ENCODE data around the gene ZDHHC3.

Gene ZDHHC3, protein sequence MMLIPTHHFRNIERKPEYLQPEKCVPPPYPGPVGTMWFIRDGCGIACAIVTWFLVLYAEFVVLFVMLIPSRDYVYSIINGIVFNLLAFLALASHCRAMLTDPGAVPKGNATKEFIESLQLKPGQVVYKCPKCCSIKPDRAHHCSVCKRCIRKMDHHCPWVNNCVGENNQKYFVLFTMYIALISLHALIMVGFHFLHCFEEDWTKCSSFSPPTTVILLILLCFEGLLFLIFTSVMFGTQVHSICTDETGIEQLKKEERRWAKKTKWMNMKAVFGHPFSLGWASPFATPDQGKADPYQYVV

DNA sequence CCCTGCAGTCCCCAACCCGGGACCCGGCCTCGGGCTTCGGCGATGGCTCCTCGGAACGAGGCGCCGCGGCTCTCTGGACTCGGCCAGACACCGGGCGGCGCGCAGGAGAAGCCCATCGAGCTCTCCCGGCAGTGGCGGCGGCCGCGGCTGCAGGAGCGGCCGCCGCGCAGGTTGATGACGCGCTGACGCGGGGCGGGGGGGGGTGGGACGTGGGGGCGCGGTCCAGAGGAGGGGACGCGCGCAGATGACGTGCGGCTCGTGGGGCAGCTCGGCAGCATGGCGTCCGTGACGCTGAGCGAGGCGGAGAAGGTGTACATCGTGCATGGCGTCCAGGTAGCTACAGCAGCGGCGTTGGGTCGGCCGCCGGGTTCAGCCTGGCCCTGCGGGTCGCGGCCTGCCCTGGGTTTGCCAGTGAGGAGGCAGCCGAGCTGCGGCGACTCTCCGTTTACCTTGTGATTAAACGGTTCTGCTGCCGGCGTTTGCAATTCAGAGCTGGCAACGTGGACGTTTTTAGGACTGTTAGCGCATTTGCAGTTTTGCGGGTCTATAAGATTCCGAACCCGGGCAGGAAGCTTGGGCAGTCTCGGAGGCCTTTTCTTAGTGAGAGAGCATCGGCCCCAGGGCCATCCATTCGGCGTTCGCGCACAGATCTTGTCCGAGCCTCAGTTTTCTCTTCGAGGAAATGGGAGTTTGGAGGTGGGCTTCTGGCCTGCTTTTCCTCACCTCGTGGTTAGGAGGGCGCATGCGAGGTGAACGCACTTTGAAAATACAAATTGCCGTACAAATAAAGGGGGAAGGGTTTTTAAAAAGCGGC, at the start of gene ZDHHC3, which contains the start of gene EXOSC7:
Gene ZDHHC3 (minus strand): TSS at position 173 of the 814 bp plus-strand sequence. CDS start 16,738 bp downstream, outside the sequence.
Gene EXOSC7 (plus strand): TSS at position 243 of the 814 bp plus-strand sequence. CDS start 34 bp downstream, at position 277.
- in situ Hi-C loops (cut with HindIII; ENCODE audit: low pct_unique_long_range_greater_than_20kb, low sequenced_read_pairs), result no loop called here
- TF ChIP-seq JUND (IDR thresholded peaks at IDR 0.05; ENCODE audit: low read depth), result no peak
- peak; percentile 88 to 91 for DNase-seq (ENCODE audit: low read depth in 1 of 2, low spot score in 1 of 2)

DNA sequence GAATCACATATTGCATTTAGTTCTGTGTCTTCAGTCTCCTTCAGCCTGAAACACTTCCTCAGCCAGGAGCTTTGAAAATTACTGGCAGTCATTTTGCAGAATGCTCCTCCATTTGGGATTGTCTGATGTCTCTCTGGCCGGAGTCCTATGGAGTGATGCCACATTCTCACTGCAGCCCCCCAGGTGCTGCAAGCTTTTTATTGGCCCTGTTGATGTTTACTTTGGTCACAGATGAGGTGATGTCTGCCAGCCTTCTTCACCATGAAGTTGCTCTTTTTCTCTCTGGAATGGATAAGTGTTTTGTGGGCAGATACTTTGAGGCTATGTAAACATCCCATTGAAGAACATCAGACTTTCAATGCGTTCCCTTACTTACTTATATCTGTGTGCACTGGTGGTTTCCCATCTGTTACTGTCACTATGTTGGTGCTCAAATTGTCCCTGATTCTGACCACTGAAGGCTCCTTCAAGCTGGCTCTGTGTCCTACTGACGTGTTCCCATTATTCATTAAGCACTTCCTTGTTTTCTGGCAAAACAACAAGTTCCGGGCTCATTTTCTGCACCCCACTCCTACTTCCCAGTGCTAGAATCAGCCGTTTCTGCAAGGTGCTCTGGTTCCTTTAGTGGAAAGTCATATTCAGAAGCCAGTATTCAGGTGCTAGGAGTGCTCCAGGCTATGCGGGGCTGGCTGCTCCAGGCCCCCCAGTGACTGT, 48.7 kb upstream of the ZDHHC3 start:
- no peak for DNase-seq (ENCODE audit: low read depth in 1 of 2, low spot score in 1 of 2)
- in situ Hi-C loops (cut with HindIII; ENCODE audit: low pct_unique_long_range_greater_than_20kb, low sequenced_read_pairs), result no loop called here
- TF ChIP-seq JUND (IDR thresholded peaks at IDR 0.05; ENCODE audit: low read depth), result no peak

DNA sequence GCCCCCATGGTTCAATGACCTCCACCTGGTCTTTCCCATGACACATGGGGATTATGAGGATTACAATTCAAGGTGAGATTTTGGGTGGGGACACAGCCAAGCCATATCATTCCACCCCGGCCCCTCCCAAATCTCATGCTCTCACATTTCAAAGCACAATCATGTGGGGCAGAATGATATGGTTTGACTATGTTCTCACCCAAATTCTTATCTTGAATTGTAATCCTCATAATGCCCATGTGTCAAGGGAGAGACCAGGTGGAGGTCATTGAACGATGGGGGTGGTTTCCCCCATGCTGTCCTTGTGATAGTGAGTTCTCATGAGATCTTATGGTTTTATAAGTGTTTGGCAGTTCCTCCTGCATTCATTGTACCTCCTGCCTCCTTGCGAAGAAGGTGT, 47.7 kb upstream of the ZDHHC3 start:
- no peak for TF ChIP-seq JUND (IDR thresholded peaks at IDR 0.05; ENCODE audit: low read depth)
- no peak for DNase-seq (ENCODE audit: low read depth in 1 of 2, low spot score in 1 of 2)
- in situ Hi-C loops (cut with HindIII; ENCODE audit: low pct_unique_long_range_greater_than_20kb, low sequenced_read_pairs), result no loop called here

DNA sequence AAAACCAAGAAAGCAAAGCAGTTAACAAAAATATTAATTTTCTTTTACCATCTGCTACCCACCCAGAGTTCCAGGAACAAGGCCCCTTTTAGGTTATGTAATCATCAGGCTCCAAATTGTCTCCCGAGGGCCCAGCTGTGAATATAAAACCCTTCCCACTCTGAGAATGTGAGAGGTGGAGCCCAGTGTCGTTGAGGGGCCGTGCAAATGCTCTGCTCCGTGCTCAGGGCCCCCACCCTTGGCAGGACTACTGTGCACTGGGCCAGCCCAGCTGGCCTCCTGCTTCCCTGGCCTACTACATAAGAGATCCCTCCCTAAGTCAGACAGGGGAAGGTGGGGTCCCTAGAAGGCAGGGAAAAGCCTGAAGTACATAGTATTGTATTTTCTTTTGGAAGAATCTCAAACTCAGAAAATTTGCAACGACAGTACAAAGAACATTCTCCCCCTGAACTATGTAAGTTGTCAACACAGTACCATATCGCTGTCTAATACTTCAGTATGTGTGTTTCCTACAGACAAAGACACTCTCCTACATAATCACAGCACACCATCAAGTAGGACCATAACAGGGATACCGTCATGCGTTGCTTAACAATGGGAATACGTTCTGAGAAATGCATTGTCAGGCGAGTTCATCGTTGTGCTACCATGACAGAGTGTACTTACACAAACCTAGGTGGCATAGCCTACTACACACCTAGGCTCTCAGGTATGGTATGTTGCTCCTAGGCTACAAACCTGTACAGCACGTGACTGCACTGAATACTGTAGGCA, 45.7 kb upstream of the ZDHHC3 start:
- DNase-seq (ENCODE audit: low read depth in 1 of 2, low spot score in 1 of 2), result no peak
- no peak for TF ChIP-seq JUND (IDR thresholded peaks at IDR 0.05; ENCODE audit: low read depth)
- in situ Hi-C loops (cut with HindIII; ENCODE audit: low pct_unique_long_range_greater_than_20kb, low sequenced_read_pairs), result no loop called here

DNA sequence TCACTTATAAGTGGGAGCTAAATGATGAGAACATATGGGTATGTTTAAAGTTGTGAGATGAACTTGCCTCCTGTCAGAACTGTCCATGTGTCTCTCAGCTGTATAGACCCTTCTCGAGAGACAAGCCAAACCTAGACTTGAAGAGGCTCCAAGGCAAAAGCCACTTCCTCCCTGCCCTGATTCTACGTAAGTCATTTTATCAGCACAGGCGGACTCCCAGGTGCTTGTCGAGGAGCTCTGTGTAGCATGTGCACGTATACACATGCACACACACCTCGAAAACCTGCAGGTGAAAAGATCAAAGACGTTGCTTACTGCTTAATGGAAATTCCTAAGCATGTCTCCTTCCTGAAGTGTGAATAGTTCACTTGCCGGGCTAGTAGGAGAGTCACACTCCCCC, 44.6 kb upstream of the ZDHHC3 start:
- in situ Hi-C loops (cut with HindIII; ENCODE audit: low pct_unique_long_range_greater_than_20kb, low sequenced_read_pairs), result no loop called here
- no peak for DNase-seq (ENCODE audit: low read depth in 1 of 2, low spot score in 1 of 2)
- no peak for TF ChIP-seq JUND (IDR thresholded peaks at IDR 0.05; ENCODE audit: low read depth)

DNA sequence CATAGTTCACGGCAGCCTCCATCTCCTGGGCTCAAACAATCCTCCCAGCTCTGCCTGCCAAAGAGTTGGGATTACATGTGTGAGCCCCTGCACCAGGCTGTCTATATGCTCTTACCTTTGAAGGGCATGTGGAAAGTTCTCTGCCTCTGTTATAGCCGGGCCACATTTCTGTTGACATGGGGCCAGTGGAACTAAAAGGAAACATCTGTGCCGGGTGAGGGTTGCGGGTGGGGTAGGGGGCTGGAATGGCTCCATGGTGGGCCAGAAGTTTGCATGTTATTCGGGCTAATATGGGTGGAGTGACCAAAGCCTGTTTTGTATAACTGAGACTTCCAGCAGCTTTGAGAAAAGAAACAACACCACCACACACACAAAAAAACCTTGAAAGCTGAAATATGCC, 41.8 kb upstream of the ZDHHC3 start:
- no peak for TF ChIP-seq JUND (IDR thresholded peaks at IDR 0.05; ENCODE audit: low read depth)
- in situ Hi-C loops (cut with HindIII; ENCODE audit: low pct_unique_long_range_greater_than_20kb, low sequenced_read_pairs), result no loop called here
- no peak for DNase-seq (ENCODE audit: low read depth in 1 of 2, low spot score in 1 of 2)

DNA sequence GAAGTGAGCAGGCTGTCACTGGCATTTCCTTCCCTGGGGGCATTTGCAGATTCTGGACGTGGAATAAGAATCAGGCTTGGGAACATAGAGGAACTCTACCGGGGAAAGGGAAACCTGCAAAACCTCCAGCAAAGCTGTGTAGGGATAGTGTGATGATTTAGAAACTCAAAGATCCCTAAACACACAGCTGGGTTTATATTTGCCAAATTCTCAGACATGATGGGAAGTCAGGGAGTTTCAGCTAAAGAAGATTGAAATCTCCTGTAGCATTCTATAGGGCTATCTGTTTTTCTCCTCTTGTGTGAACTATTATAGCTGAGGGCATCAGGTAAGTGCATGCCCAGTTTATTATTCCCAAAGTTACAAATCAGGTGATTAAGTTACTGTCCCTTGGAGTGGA, 40.9 kb upstream of the ZDHHC3 start:
- no peak for DNase-seq (ENCODE audit: low read depth in 1 of 2, low spot score in 1 of 2)
- in situ Hi-C loops (cut with HindIII; ENCODE audit: low pct_unique_long_range_greater_than_20kb, low sequenced_read_pairs), result no loop called here
- no peak for TF ChIP-seq JUND (IDR thresholded peaks at IDR 0.05; ENCODE audit: low read depth)

DNA sequence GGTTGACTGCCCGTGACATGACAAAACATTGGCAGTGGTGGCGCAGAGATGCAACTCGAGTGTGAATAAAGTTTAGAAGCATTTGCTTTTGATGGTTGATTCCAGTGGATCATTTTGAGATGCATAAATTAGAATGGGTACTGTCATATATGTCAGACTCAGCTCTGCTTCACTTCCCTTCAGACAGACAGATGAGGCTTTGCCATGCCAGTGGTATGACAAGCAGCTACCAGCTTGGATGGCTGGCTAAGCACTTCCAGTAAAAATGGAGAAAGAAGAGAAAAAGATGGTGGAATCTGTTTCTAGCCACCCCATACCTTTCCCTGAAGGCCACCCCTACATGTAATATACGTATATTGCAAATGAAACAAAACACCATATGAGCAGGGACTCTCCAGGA, 36.6 kb upstream of the ZDHHC3 start:
- no peak for DNase-seq (ENCODE audit: low read depth in 1 of 2, low spot score in 1 of 2)
- in situ Hi-C loops (cut with HindIII; ENCODE audit: low pct_unique_long_range_greater_than_20kb, low sequenced_read_pairs), result no loop called here
- no peak for TF ChIP-seq JUND (IDR thresholded peaks at IDR 0.05; ENCODE audit: low read depth)

DNA sequence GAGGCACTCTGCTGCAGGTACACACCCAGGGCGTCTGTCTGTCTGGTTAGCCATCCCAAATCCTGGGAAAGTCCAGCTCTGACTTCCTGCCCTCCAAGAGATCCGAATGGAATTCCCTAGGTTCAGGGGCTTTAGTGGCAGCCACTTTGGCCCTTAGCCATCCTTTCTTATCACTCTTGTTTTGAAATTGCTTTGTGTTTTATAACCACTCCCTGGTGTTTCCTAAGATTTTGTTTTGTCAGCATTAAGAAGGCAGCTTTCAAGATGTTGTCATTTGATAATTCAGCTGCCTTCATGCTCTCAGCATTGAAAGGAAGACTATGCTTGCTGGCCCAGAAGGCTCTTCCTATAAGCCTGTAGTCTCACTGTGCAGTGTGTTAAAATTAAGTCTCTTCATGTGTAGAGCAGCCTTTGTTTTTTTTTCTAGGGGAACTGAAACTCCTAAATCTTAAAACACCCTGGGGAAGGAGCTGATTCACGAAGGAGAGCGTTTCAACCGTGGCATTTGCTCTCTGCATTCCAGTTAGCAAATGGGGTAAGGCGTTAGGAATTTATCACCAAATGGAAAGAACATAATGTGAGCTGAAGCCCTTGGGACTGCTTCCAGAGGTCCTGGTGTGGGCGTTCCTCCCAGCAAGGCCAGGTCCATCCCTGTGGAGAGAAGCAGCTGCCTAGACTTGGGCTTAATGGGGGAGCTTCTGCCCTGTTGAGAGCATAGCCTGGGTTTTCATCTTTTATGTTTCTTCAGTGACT, 36.0 kb upstream of the ZDHHC3 start:
- TF ChIP-seq JUND (IDR thresholded peaks at IDR 0.05; ENCODE audit: low read depth), result no peak
- DNase-seq (ENCODE audit: low read depth in 1 of 2, low spot score in 1 of 2), result no peak
- in situ Hi-C loops (cut with HindIII; ENCODE audit: low pct_unique_long_range_greater_than_20kb, low sequenced_read_pairs), result no loop called here

DNA sequence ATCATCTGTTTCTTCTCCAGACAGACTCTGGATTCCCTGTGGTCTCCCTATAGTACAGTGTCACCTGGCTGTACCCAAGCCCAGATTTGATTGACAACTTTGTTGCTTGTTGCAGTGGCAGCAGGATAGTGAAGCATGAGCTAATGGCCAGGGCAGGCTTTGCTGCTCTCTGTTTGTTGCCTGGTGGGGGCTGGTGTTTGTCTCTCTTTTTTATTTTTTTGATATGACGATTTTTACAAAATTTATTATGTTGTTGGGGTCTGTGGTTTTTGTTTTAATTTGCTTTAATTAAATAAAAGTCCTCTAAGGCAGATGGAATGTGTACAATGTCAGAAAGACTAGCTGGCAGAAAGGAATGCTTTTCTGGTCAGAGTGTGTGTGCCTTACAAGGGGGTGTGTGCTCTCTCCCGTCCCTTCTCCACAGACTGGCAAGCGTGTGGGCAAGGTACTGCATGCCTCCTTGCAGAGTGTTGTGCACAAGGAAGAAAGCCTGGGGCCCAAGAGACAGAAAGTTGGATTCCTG, 34.9 kb upstream of the ZDHHC3 start:
- TF ChIP-seq JUND (IDR thresholded peaks at IDR 0.05; ENCODE audit: low read depth), result no peak
- in situ Hi-C loops (cut with HindIII; ENCODE audit: low pct_unique_long_range_greater_than_20kb, low sequenced_read_pairs), result no loop called here
- no peak for DNase-seq (ENCODE audit: low read depth in 1 of 2, low spot score in 1 of 2)

DNA sequence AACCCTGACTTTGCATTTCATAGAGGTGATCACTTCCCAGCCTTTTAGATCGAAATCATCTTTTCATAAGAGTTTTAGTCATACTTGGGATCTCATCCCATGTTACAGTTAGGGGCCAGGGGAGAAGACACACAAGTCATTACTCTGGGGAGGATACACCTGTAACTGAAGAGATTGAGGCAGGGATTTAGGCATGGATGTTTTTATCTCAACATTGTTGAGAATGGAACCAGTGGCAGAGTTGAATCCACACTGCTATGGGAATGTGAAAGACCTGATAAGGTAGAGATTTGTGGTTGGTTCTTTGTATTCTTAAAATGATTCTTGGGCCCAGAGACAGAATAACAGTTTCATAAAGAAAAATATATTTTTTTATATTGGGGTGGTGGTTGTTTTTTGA, 33.9 kb upstream of the ZDHHC3 start:
- in situ Hi-C loops (cut with HindIII; ENCODE audit: low pct_unique_long_range_greater_than_20kb, low sequenced_read_pairs), result no loop called here
- no peak for DNase-seq (ENCODE audit: low read depth in 1 of 2, low spot score in 1 of 2)
- no peak for TF ChIP-seq JUND (IDR thresholded peaks at IDR 0.05; ENCODE audit: low read depth)

All from T47D (cell line).